HG03196 (cell line): ENCODE data around the gene NXPH2.

ENCODE experiments used
- ATAC-seq: cut with Tn5 transposase; IDR thresholded peaks from one replicate; pipeline ENCODE4 v1.9.1; 2021; ENCODE audit not compliant: unreplicated experiment

The NXPH2 gene

GRCh38 chr2:138640921-138641676, 139.1 kb downstream of the NXPH2 start:
- ATAC-seq = no peak

- ATAC-seq = no peak
These were observed 142.5 kb downstream of the NXPH2 start for GRCh38 chr2:138637686-138638085.

GRCh38 chr2:138637061-138637460, 143.1 kb downstream of the NXPH2 start:
- ATAC-seq = no peak

- no peak for ATAC-seq
These were observed 147.1 kb downstream of the NXPH2 start for GRCh38 chr2:138633049-138633448.

- ATAC-seq = no peak
These were observed 148.0 kb downstream of the NXPH2 start for GRCh38 chr2:138632066-138632620.

- ATAC-seq = no peak
These were observed 150.0 kb downstream of the NXPH2 start for GRCh38 chr2:138630164-138630563.

- ATAC-seq = no peak
These were observed 154.0 kb downstream of the NXPH2 start for GRCh38 chr2:138626148-138626547.

GRCh38 chr2:138622613-138623012, 157.6 kb downstream of the NXPH2 start:
- ATAC-seq = no peak

GRCh38 chr2:138621139-138621538, 159.1 kb downstream of the NXPH2 start:
- ATAC-seq = no peak

GRCh38 chr2:138620431-138620830, 159.8 kb downstream of the NXPH2 start:
- no peak for ATAC-seq
